ENCODE results near the gene VGLL2.

- no peak for TF ChIP-seq CTCF (conservative IDR thresholded peaks at IDR 0.05)
- no peak for TF ChIP-seq ZFX (IDR thresholded peaks at IDR 0.05)
Measured at GRCh38 chr6:117264692-117265409, 507 bp upstream of the VGLL2 start.
